Measurements from ENCODE around the gene ATP2B2. TPM values are rescaled to one million over a fixed set of nuclear protein-coding genes. Genes with fewer than 3 reads are reported as not detected.

Gene ATP2B2
- total RNA-seq, 4 donors from 2014 or later: 0.86 to 2.2 (median 1.0) TPM; not detected in 1

GRCh38 chr3:10368512-10368911 lies 136.9 kb downstream of the ATP2B2 start:
- TF ChIP-seq CTCF (IDR thresholded peaks at IDR 0.05): no peak
- TF ChIP-seq EP300 (IDR thresholded peaks at IDR 0.05): no peak
- Histone ChIP-seq H3K36me3 (no peaks in the 10 kb centered on the region), H3K9me3 (no peaks in the 10 kb centered on the region), H3K4me3 (no peak overlapping the region), H3K4me1 (no peaks in the 10 kb centered on the region), H3K27me3 (no peaks in the 10 kb centered on the region), H3K27ac (no peak overlapping the region)
- 93% methylated on average over 2 of the region's 2 CpGs for WGBS
- DNase-seq (ENCODE audit: low spot score in 2 of 2): no peak

GRCh38 chr3:10367506-10367905 lies 137.9 kb downstream of the ATP2B2 start:
- Histone ChIP-seq H3K4me1 (no peaks in the 10 kb centered on the region), H3K9me3 (no peaks in the 10 kb centered on the region), H3K36me3 (no peaks in the 10 kb centered on the region), H3K27ac (no peak overlapping the region), H3K4me3 (no peak overlapping the region), H3K27me3 (no peaks in the 10 kb centered on the region)
- no peak for DNase-seq (ENCODE audit: low spot score in 2 of 2)
- TF ChIP-seq POLR2A (IDR thresholded peaks at IDR 0.05): no peak
- no peak for TF ChIP-seq EP300 (IDR thresholded peaks at IDR 0.05)
- TF ChIP-seq CTCF (IDR thresholded peaks at IDR 0.05): no peak
- TF ChIP-seq POLR2AphosphoS5 (IDR thresholded peaks at IDR 0.05): no peak
- 92% methylated on average over 5 of the region's 5 CpGs for WGBS

- Histone ChIP-seq H3K36me3 (no peaks in the 10 kb centered on the region), H3K4me3 (no peak overlapping the region), H3K4me1 (no peaks in the 10 kb centered on the region), H3K27me3 (no peaks in the 10 kb centered on the region), H3K9me3 (no peaks in the 10 kb centered on the region), H3K27ac (no peak overlapping the region)
- TF ChIP-seq POLR2A (IDR thresholded peaks at IDR 0.05) (no peak), EP300 (IDR thresholded peaks at IDR 0.05) (no peak), CTCF (IDR thresholded peaks at IDR 0.05) (no peak), POLR2AphosphoS5 (IDR thresholded peaks at IDR 0.05) (no peak)
- WGBS: 36% methylated on average over 7 of the region's 7 CpGs
- no peak for DNase-seq (ENCODE audit: low spot score in 2 of 2)
These were observed 138.7 kb downstream of the ATP2B2 start for GRCh38 chr3:10366651-10367101.

GRCh38 chr3:10365791-10366190 lies 139.6 kb downstream of the ATP2B2 start:
- Histone ChIP-seq H3K27ac (no peak overlapping the region), H3K36me3 (no peaks in the 10 kb centered on the region), H3K27me3 (no peaks in the 10 kb centered on the region), H3K4me1 (no peaks in the 10 kb centered on the region), H3K9me3 (no peaks in the 10 kb centered on the region), H3K4me3 (no peak overlapping the region)
- no peak for DNase-seq (ENCODE audit: low spot score in 2 of 2)
- 63% methylated on average over 6 of the region's 6 CpGs for WGBS
- TF ChIP-seq POLR2AphosphoS5 (IDR thresholded peaks at IDR 0.05) (no peak), CTCF (IDR thresholded peaks at IDR 0.05) (no peak), POLR2A (IDR thresholded peaks at IDR 0.05) (no peak), EP300 (IDR thresholded peaks at IDR 0.05) (no peak)

GRCh38 chr3:10365316-10365715 lies 140.1 kb downstream of the ATP2B2 start:
- 72% methylated on average over 2 of the region's 6 CpGs for WGBS

More at GRCh38 chr3:10365316-10365715, 140.1 kb downstream of the ATP2B2 start:
- Histone ChIP-seq H3K27me3 (no peaks in the 10 kb centered on the region), H3K4me1 (no peaks in the 10 kb centered on the region), H3K27ac (no peak overlapping the region), H3K9me3 (no peaks in the 10 kb centered on the region), H3K4me3 (no peak overlapping the region), H3K36me3 (no peaks in the 10 kb centered on the region)
- DNase-seq (ENCODE audit: low spot score in 2 of 2): no peak
- TF ChIP-seq POLR2A (IDR thresholded peaks at IDR 0.05): no peak
- no peak for TF ChIP-seq EP300 (IDR thresholded peaks at IDR 0.05)
- TF ChIP-seq POLR2AphosphoS5 (IDR thresholded peaks at IDR 0.05): no peak
- TF ChIP-seq CTCF (IDR thresholded peaks at IDR 0.05): no peak
